HEK293 (cell line): ENCODE data around the gene RSRC2.

Experiments
- CTCF ChIA-PET: fragments of 350-600 bp; formaldehyde crosslinking; extraction: SDS; loops from one replicate; lab custom pipeline; 2021; ENCODE audit warnings: antibody characterized with exemption; lab: Yijun Ruan, JAX
- POLR2A ChIA-PET: fragments of 300-600 bp; formaldehyde crosslinking; extraction: SDS; loops from one replicate; lab custom pipeline; 2020; ENCODE audit warnings: antibody characterized with exemption, inconsistent platforms; lab: Yijun Ruan, JAX
- H3K27ac ChIP-seq: fragments of 200-500 bp; sonication (Bioruptor generic); 2 replicates; pipeline ENCODE4 v1.5.1; 2014; ENCODE audit warnings: low read depth, low read length, control low read depth, inconsistent platforms; ENCODE audit errors: extremely low read depth
- H3K36me3 ChIP-seq, 2 experiments: fragments of 200-500 bp in 1 of 2; sonication (Bioruptor generic) in 1 of 2; 1 replicate in 1 of 2; 2 replicates in 1 of 2; pipeline ENCODE4 v1.5.1; 2014 to 2017; ENCODE audit warnings: inconsistent platforms in 2 of 2, low read length in 2 of 2; ENCODE audit not compliant: control insufficient read depth in 2 of 2, insufficient read depth in 1 of 2
- H3K4me1 ChIP-seq: fragments of 200-500 bp; sonication (Bioruptor generic); 2 replicates; pipeline ENCODE4 v1.5.1; 2014; ENCODE audit warnings: mild to moderate bottlenecking, low read length, inconsistent platforms; ENCODE audit not compliant: control insufficient read depth, insufficient read depth
- H3K4me3 ChIP-seq: 2 replicates; pipeline ENCODE4 v1.5.1; 2011; ENCODE audit warnings: low read depth, mild to moderate bottlenecking, control low read depth, low read length, moderate library complexity
- H3K9me3 ChIP-seq: fragments of 200-500 bp; sonication (Bioruptor generic); 2 replicates; pipeline ENCODE4 v1.5.1; 2014; ENCODE audit warnings: low read depth, low read length, inconsistent platforms; ENCODE audit not compliant: control insufficient read depth, insufficient read depth
- HIC1 ChIP-seq: fragments of 450-650 bp; formaldehyde crosslinking; IDR thresholded peaks from 2 replicates; pipeline ENCODE4 v1.5.1; 2016; ENCODE audit warnings: missing biosample characterization, missing genetic modification characterization
- HOXC10 ChIP-seq: sonication (generic); formaldehyde crosslinking; IDR thresholded peaks from 2 replicates; pipeline ENCODE4 v1.8.1; 2023; ENCODE audit warnings: mild to moderate bottlenecking, missing genetic modification reagents
- IKZF3 ChIP-seq: fragments of 450-650 bp; IDR thresholded peaks from 2 replicates; pipeline ENCODE4 v1.5.0; 2018; ENCODE audit warnings: missing biosample characterization, mild to moderate bottlenecking, missing genetic modification characterization, moderate library complexity
- KLF10 ChIP-seq: fragments of 450-650 bp; IDR thresholded peaks from 2 replicates; pipeline ENCODE4 v1.5.1; 2018; ENCODE audit warnings: missing biosample characterization, mild to moderate bottlenecking, missing genetic modification characterization
- OVOL3 ChIP-seq: fragments of 450-650 bp; formaldehyde crosslinking; IDR thresholded peaks from 2 replicates; pipeline ENCODE4 v1.5.1; 2016; ENCODE audit warnings: missing biosample characterization, missing genetic modification characterization
- PRDM1 ChIP-seq: fragments of 450-650 bp; formaldehyde crosslinking; IDR thresholded peaks from 2 replicates; pipeline ENCODE4; 2016; ENCODE audit warnings: missing biosample characterization, missing genetic modification characterization
- RBAK ChIP-seq: fragments of 450-650 bp; formaldehyde crosslinking; IDR thresholded peaks from 2 replicates; pipeline ENCODE4 v1.5.1; 2016; ENCODE audit warnings: missing biosample characterization, missing genetic modification characterization
- SP3 ChIP-seq: fragments of 450-650 bp; formaldehyde crosslinking; IDR thresholded peaks from 2 replicates; pipeline ENCODE4 v1.5.1; 2016; ENCODE audit warnings: missing biosample characterization, missing genetic modification characterization
- TCF7L2 ChIP-seq: IDR thresholded peaks from 2 replicates; pipeline ENCODE4 v1.6.1; 2011; ENCODE audit warnings: low read depth, mild to moderate bottlenecking, inconsistent platforms, low read length, moderate library complexity, borderline replicate concordance
- TRIM28 ChIP-seq: IDR thresholded peaks from 2 replicates; pipeline ENCODE4 v1.6.1; 2011; ENCODE audit warnings: low read length, control low read depth, borderline replicate concordance
- ZBTB17 ChIP-seq: fragments of 450-650 bp; formaldehyde crosslinking; IDR thresholded peaks from 2 replicates; pipeline ENCODE4 v1.5.1; 2016; ENCODE audit warnings: missing biosample characterization, missing genetic modification characterization
- ZBTB48 ChIP-seq: fragments of 450-650 bp; formaldehyde crosslinking; IDR thresholded peaks from 2 replicates; pipeline ENCODE4 v1.5.1; 2016; ENCODE audit warnings: missing biosample characterization, missing genetic modification characterization
- ZNF146 ChIP-seq: fragments of 450-650 bp; formaldehyde crosslinking; IDR thresholded peaks from 2 replicates; pipeline ENCODE4 v1.5.1; 2016; ENCODE audit warnings: missing biosample characterization, missing genetic modification characterization
- ZNF157 ChIP-seq: fragments of 450-650 bp; formaldehyde crosslinking; IDR thresholded peaks from 2 replicates; pipeline ENCODE4 v1.5.1; 2016; ENCODE audit warnings: missing biosample characterization, missing genetic modification characterization
- ZNF184 ChIP-seq: fragments of 450-650 bp; IDR thresholded peaks from 2 replicates; pipeline ENCODE4 v1.5.1; 2018; ENCODE audit warnings: missing biosample characterization, mild to moderate bottlenecking, missing genetic modification characterization
- ZNF211 ChIP-seq: fragments of 450-650 bp; formaldehyde crosslinking; IDR thresholded peaks from 2 replicates; pipeline ENCODE4 v1.5.1; 2016; ENCODE audit warnings: low read depth, missing biosample characterization, missing genetic modification characterization
- ZNF24 ChIP-seq: fragments of 450-650 bp; formaldehyde crosslinking; IDR thresholded peaks from 2 replicates; pipeline ENCODE4 v1.5.1; 2016; ENCODE audit warnings: missing biosample characterization, missing genetic modification characterization
- ZNF292 ChIP-seq: fragments of 450-650 bp; formaldehyde crosslinking; IDR thresholded peaks from 2 replicates; pipeline ENCODE4 v1.5.1; 2016; ENCODE audit warnings: low read depth, missing biosample characterization, missing genetic modification characterization, borderline replicate concordance
- ZNF366 ChIP-seq: fragments of 450-650 bp; formaldehyde crosslinking; conservative IDR thresholded peaks from 2 replicates; pipeline ENCODE4 v1.5.1; 2016; ENCODE audit warnings: missing biosample characterization, missing genetic modification characterization
- ZNF398 ChIP-seq: fragments of 450-650 bp; formaldehyde crosslinking; IDR thresholded peaks from 2 replicates; pipeline ENCODE4 v1.5.1; 2017; ENCODE audit warnings: missing biosample characterization, missing genetic modification characterization
- ZNF423 ChIP-seq: fragments of 450-650 bp; formaldehyde crosslinking; IDR thresholded peaks from 2 replicates; pipeline ENCODE4 v1.5.1; 2016; ENCODE audit warnings: missing biosample characterization, missing genetic modification characterization
- ZNF473 ChIP-seq: fragments of 450-650 bp; formaldehyde crosslinking; IDR thresholded peaks from 2 replicates; pipeline ENCODE4 v1.5.1; 2017; ENCODE audit warnings: missing biosample characterization, missing genetic modification characterization
- ZNF558 ChIP-seq: fragments of 450-650 bp; formaldehyde crosslinking; IDR thresholded peaks from 2 replicates; pipeline ENCODE4 v1.5.1; 2016; ENCODE audit warnings: missing biosample characterization, missing genetic modification characterization
- ZNF571 ChIP-seq: fragments of 450-650 bp; formaldehyde crosslinking; IDR thresholded peaks from 2 replicates; pipeline ENCODE4 v1.5.0; 2017; ENCODE audit warnings: missing biosample characterization, missing genetic modification characterization
- ZNF610 ChIP-seq: fragments of 450-650 bp; formaldehyde crosslinking; IDR thresholded peaks from 2 replicates; pipeline ENCODE4 v1.5.1; 2016; ENCODE audit warnings: missing biosample characterization, missing genetic modification characterization, borderline replicate concordance
- ZNF624 ChIP-seq: fragments of 450-650 bp; formaldehyde crosslinking; IDR thresholded peaks from 2 replicates; pipeline ENCODE4 v1.5.1; 2017; ENCODE audit warnings: missing biosample characterization, missing genetic modification characterization
- ZNF654 ChIP-seq: fragments of 450-650 bp; formaldehyde crosslinking; IDR thresholded peaks from 2 replicates; pipeline ENCODE4 v1.5.1; 2016; ENCODE audit warnings: low read depth, missing biosample characterization, missing genetic modification characterization

Gene RSRC2

GRCh38 chr12:122473543-122474323, 53.0 kb downstream of the RSRC2 start:
- H3K36me3 ChIP-seq, result peaks cover 54 to 63% of the 10 kb centered on the region in 2 experiments
- no peak overlapping the region for H3K27ac ChIP-seq
- ChIA-PET POLR2A (interaction anchor here (0.5 to 1.3 kb wide), 2 partner anchors 24 to 73 kb away, joined by 3 to 7 read pairs; no protein-coding TSS in a partner anchor), CTCF (interaction anchor here (0.7 to 7.6 kb wide), 7 partner anchors 9 to 137 kb away, joined by 3 to 156 read pairs (median 4); no protein-coding TSS in a partner anchor)
- H3K9me3 ChIP-seq, result no peaks in the 10 kb centered on the region
- H3K4me1 ChIP-seq, result 0 out of 2 replicates have a peak, but pooled peaks cover 3% of the 10 kb centered on the region
- H3K4me3 ChIP-seq, result no peak overlapping the region
- no peak for TF ChIP-seq ZNF292 (tag by site-specific recombination)
- TF ChIP-seq SP3 (tag by site-specific recombination), result no peak
- no peak for TF ChIP-seq ZNF558 (tag by site-specific recombination)
- no peak for TF ChIP-seq ZBTB17 (tag by site-specific recombination)
- no peak for TF ChIP-seq ZNF24 (tag by site-specific recombination)
- TF ChIP-seq HIC1 (tag by site-specific recombination), result no peak
- TF ChIP-seq ZBTB48, result no peak
- no peak for TF ChIP-seq ZNF571 (tag by site-specific recombination)
- no peak for TF ChIP-seq ZNF473
- TF ChIP-seq ZNF366, result no peak
- no peak for TF ChIP-seq OVOL3 (tag by site-specific recombination)
- TF ChIP-seq ZNF610 (tag by site-specific recombination), result no peak
- TF ChIP-seq ZNF398 (tag by site-specific recombination), result no peak
- TF ChIP-seq IKZF3 (tag by site-specific recombination), result no peak
- no peak for TF ChIP-seq ZNF157 (tag by site-specific recombination)
- TF ChIP-seq KLF10 (tag by site-specific recombination), result no peak
- no peak for TF ChIP-seq ZNF624 (tag by site-specific recombination)

- Histone ChIP-seq H3K36me3 (peaks cover 40 to 45% of the 10 kb centered on the region in 2 experiments), H3K4me3 (no peak overlapping the region), H3K9me3 (no peaks in the 10 kb centered on the region), H3K4me1 (0 out of 2 replicates have a peak, but pooled peaks cover 3% of the 10 kb centered on the region), H3K27ac (no peak overlapping the region; the same call in 1 of the 2 replicates)
- CTCF ChIA-PET, result interaction anchor here (0.6 to 7.6 kb wide), 33 partner anchors 8 to 383 kb away, joined by 3 to 156 read pairs (median 4); no protein-coding TSS in a partner anchor
- TF ChIP-seq TRIM28, result no peak
- peak; percentile 56 for TF ChIP-seq ZNF654
- no peak for TF ChIP-seq RBAK (tag by site-specific recombination)
- no peak for TF ChIP-seq TCF7L2
- TF ChIP-seq ZNF146 (tag by site-specific recombination), result no peak
- no peak for TF ChIP-seq ZNF423
- no peak for TF ChIP-seq HOXC10 (CRISPR knock-in tag)
- TF ChIP-seq PRDM1 (tag by site-specific recombination), result peak; percentile 68
- TF ChIP-seq ZNF184 (tag by site-specific recombination), result no peak
- TF ChIP-seq ZNF211 (tag by site-specific recombination), result no peak
- POLR2A ChIA-PET, result interaction anchor here (0.7 to 1.7 kb wide), 4 partner anchors 20 to 76 kb away, joined by 3 to 12 read pairs (median 4); partner anchors contain the start of gene ZCCHC8
These were observed 55.2 kb downstream of the RSRC2 start for GRCh38 chr12:122471324-122472226.
